Glutamatergic neuron (in vitro differentiated cells): ENCODE data around the gene ARHGAP31. TPM values are rescaled to one million over a fixed set of nuclear protein-coding genes. Genes with fewer than 3 reads are reported as not detected.

Experiments
- DNase-seq: peaks from one replicate; pipeline ENCODE4 v3.0.0; 2022
- H3K27ac Mint-ChIP-seq: one replicate; pipeline ENCODE4 v1.8.0; 2020; ENCODE audit warnings: mild to moderate bottlenecking, mixed read lengths, inconsistent platforms; ENCODE audit not compliant: unreplicated experiment
- H3K27me3 Mint-ChIP-seq: one replicate; pipeline ENCODE4 v1.8.0; 2020; ENCODE audit warnings: mild to moderate bottlenecking, moderate library complexity, mixed read lengths, inconsistent platforms; ENCODE audit not compliant: unreplicated experiment
- H3K36me3 Mint-ChIP-seq: one replicate; pipeline ENCODE4 v1.8.0; 2020; ENCODE audit warnings: mild to moderate bottlenecking, mixed read lengths, inconsistent platforms; ENCODE audit not compliant: unreplicated experiment
- H3K4me1 Mint-ChIP-seq: one replicate; pipeline ENCODE4 v1.8.0; 2020; ENCODE audit warnings: mild to moderate bottlenecking, low read depth, mixed read lengths, inconsistent platforms; ENCODE audit not compliant: unreplicated experiment
- H3K4me3 Mint-ChIP-seq: one replicate; pipeline ENCODE4 v1.8.0; 2020; ENCODE audit warnings: mild to moderate bottlenecking, mixed read lengths, inconsistent platforms; ENCODE audit not compliant: unreplicated experiment
- H3K9me3 Mint-ChIP-seq: one replicate; pipeline ENCODE4 v1.8.0; 2020; ENCODE audit warnings: mild to moderate bottlenecking, moderate library complexity, mixed read lengths, inconsistent platforms; ENCODE audit not compliant: unreplicated experiment
- total RNA-seq: library from RNA; stranded (reverse); fragmentation: NEBNext Ultra II Directional; extraction: Animal tissue kit (Norgen Biotek cat#: 25700); gene quantifications from one replicate; pipeline ENCODE4 v1.2.1, GENCODE V29; 2021; ENCODE audit not compliant: unreplicated experiment
- TF ChIP-seq, protein P1 (sequence below): fragments of 200-600 bp; sonication (generic); IDR thresholded peaks from one replicate; pipeline ENCODE4 v1.5.0; 2021; ENCODE audit not compliant: partially characterized antibody, unreplicated experiment

The ARHGAP31 gene
- total RNA-seq, 1 donor from 2014 or later: 0.20 TPM

DNA sequence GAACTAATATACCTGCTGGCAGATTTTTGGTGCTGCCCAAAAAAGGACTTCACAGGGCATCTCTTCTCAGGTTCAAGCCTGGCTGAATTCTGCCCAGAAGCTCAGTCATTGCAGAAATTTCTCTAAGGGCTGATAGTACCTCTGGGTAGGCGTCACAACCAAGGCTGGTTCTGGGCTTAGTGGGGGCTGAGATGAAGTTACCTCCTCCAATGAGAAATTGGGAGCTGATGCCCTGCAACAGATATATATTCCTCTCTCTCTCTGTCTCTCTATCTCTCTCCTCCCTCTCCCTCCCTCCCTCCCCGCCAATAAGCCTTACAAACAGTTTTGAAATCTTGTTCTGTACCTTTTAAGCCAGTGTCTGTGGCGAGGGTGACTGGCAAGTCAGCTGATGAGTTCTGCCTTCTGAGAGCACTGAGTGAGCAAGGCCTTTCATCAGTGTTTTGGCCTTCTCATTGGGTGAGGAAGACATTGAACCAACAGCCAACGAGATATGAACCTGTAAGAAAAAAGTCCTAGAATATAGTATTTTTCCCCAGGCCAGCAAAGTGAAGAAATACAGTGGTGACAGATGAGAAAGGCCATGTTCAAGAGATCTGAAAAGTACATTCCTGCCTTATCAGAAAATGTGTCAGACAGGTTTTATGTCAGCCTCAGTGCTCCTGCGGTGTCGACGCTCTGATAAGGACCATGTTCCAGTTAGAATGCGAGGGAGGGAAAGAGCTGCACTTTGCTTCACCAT lies 123.8 kb downstream of the ARHGAP31 start:
- H3K27me3 Mint-ChIP-seq: peaks cover 7% of the 10 kb centered on the region
- no peak for DNase-seq
- H3K9me3 Mint-ChIP-seq: no peaks in the 10 kb centered on the region
- no peaks in the 10 kb centered on the region for H3K4me1 Mint-ChIP-seq
- TF ChIP-seq, protein P1, sequence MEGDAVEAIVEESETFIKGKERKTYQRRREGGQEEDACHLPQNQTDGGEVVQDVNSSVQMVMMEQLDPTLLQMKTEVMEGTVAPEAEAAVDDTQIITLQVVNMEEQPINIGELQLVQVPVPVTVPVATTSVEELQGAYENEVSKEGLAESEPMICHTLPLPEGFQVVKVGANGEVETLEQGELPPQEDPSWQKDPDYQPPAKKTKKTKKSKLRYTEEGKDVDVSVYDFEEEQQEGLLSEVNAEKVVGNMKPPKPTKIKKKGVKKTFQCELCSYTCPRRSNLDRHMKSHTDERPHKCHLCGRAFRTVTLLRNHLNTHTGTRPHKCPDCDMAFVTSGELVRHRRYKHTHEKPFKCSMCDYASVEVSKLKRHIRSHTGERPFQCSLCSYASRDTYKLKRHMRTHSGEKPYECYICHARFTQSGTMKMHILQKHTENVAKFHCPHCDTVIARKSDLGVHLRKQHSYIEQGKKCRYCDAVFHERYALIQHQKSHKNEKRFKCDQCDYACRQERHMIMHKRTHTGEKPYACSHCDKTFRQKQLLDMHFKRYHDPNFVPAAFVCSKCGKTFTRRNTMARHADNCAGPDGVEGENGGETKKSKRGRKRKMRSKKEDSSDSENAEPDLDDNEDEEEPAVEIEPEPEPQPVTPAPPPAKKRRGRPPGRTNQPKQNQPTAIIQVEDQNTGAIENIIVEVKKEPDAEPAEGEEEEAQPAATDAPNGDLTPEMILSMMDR: no peak
- no peak overlapping the region for H3K27ac Mint-ChIP-seq
- H3K4me3 Mint-ChIP-seq: no peak overlapping the region
- H3K36me3 Mint-ChIP-seq: peaks cover 3% of the 10 kb centered on the region

- H3K4me3 Mint-ChIP-seq: no peak overlapping the region
- H3K27me3 Mint-ChIP-seq: peaks cover 7% of the 10 kb centered on the region
- DNase-seq: no peak
- no peaks in the 10 kb centered on the region for H3K4me1 Mint-ChIP-seq
- no peak overlapping the region for H3K27ac Mint-ChIP-seq
- H3K9me3 Mint-ChIP-seq: no peaks in the 10 kb centered on the region
- peaks cover 4% of the 10 kb centered on the region for H3K36me3 Mint-ChIP-seq
- TF ChIP-seq, protein P1: no peak
Observed at GRCh38 chr3:119418641-119419040, 124.5 kb downstream of the ARHGAP31 start.

DNA sequence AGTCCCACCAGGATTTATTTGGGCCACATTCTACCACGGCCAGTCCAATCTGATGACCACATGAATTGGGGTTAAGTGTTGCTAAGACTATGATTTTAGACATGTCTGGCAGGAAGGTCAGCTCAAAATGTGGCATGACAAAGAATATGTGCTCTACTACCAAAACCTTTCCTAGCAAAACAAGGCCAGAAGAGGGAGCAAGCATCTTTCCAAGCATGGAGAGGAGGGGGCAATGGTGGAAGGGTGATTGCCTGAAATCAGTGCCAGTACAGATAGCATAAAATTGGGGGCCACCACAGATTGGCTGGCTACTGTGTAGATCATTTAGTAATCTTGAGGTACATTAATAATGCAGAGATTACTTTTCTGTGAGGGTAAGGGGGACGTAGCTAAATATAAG lies 126.0 kb downstream of the ARHGAP31 start:
- H3K9me3 Mint-ChIP-seq: no peaks in the 10 kb centered on the region
- DNase-seq: no peak
- H3K4me3 Mint-ChIP-seq: no peak overlapping the region
- H3K4me1 Mint-ChIP-seq: no peaks in the 10 kb centered on the region
- H3K36me3 Mint-ChIP-seq: peaks cover 4% of the 10 kb centered on the region
- peaks cover 7% of the 10 kb centered on the region for H3K27me3 Mint-ChIP-seq
- TF ChIP-seq, protein P1: no peak
- H3K27ac Mint-ChIP-seq: no peak overlapping the region

DNA sequence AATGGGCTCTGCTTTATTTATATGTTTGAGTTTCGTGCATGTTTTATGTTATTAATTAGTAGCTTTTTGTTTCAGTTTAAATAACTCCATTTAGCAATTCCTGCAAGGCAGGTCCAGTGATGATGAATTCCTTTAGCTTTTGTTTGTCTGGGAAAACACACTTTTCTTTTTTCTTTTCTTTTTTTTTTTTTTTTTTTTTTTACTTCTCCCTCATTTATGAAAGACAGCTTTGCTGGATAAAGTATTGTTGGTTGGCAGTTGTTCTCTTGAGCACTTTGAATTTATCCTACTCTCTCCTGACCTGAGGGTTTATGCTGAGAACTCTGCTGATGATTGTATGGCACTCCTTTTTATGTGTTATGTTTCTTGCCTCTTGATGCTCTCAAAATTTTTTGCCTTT lies 133.5 kb downstream of the ARHGAP31 start:
- no peak for DNase-seq
- H3K27me3 Mint-ChIP-seq: no peaks in the 10 kb centered on the region
- TF ChIP-seq, protein P1: no peak
- peaks cover 59% of the 10 kb centered on the region for H3K36me3 Mint-ChIP-seq
- no peaks in the 10 kb centered on the region for H3K4me1 Mint-ChIP-seq
- peaks cover 12% of the 10 kb centered on the region for H3K9me3 Mint-ChIP-seq
- H3K4me3 Mint-ChIP-seq: no peak overlapping the region
- no peak overlapping the region for H3K27ac Mint-ChIP-seq

GRCh38 chr3:119428538-119428937 lies 134.4 kb downstream of the ARHGAP31 start:
- TF ChIP-seq, protein P1: no peak
- no peak overlapping the region for H3K4me3 Mint-ChIP-seq
- H3K9me3 Mint-ChIP-seq: peaks cover 12% of the 10 kb centered on the region
- no peak overlapping the region for H3K27ac Mint-ChIP-seq
- H3K27me3 Mint-ChIP-seq: no peaks in the 10 kb centered on the region
- no peak for DNase-seq
- H3K36me3 Mint-ChIP-seq: peaks cover 54% of the 10 kb centered on the region
- H3K4me1 Mint-ChIP-seq: no peaks in the 10 kb centered on the region
